ENCODE results near the gene SLC5A12.

SLC5A12 gene

GRCh38 chr11:26721948-26722475 is at the start of gene SLC5A12:
SLC5A12 (minus strand) TSS chr11:26722060; CDS start chr11:26721714, 346 bp downstream.
- no peak for TF ChIP-seq CTCF (IDR thresholded peaks at IDR 0.05; ENCODE audit: extremely low read depth, insufficient read depth, missing control alignments)
- in situ Hi-C loops (cut with MboI; ENCODE audit: low pct_unique_long_range_greater_than_20kb, low sequenced_read_pairs, unreplicated experiment): no loop called here
- no peak for DNase-seq (ENCODE audit: low spot score)

- no peak for TF ChIP-seq CTCF (IDR thresholded peaks at IDR 0.05; ENCODE audit: extremely low read depth, insufficient read depth, missing control alignments)
- no peak for DNase-seq (ENCODE audit: low spot score)
- in situ Hi-C loops (cut with MboI; ENCODE audit: low pct_unique_long_range_greater_than_20kb, low sequenced_read_pairs, unreplicated experiment): loop anchor here (25.0 kb wide), 2 partner anchors 393 to 718 kb away; no protein-coding TSS in a partner anchor
These were observed 47.2 kb upstream of the SLC5A12 start for GRCh38 chr11:26769027-26769426.

- no peak for DNase-seq (ENCODE audit: low spot score)
- TF ChIP-seq CTCF (IDR thresholded peaks at IDR 0.05; ENCODE audit: extremely low read depth, insufficient read depth, missing control alignments): no peak
- in situ Hi-C loops (cut with MboI; ENCODE audit: low pct_unique_long_range_greater_than_20kb, low sequenced_read_pairs, unreplicated experiment): loop anchor here (25.0 kb wide), 2 partner anchors 395 to 720 kb away; no protein-coding TSS in a partner anchor
These were observed 45.2 kb upstream of the SLC5A12 start for GRCh38 chr11:26767060-26767459.

- in situ Hi-C loops (cut with MboI; ENCODE audit: low pct_unique_long_range_greater_than_20kb, low sequenced_read_pairs, unreplicated experiment): loop anchor here (25.0 kb wide), 2 partner anchors 397 to 722 kb away; no protein-coding TSS in a partner anchor
- DNase-seq (ENCODE audit: low spot score): no peak
These were observed 43.5 kb upstream of the SLC5A12 start for GRCh38 chr11:26765323-26765722.

GRCh38 chr11:26764825-26765224 is 43.0 kb upstream of the SLC5A12 start:
- no peak for DNase-seq (ENCODE audit: low spot score)
- TF ChIP-seq CTCF (IDR thresholded peaks at IDR 0.05; ENCODE audit: extremely low read depth, insufficient read depth, missing control alignments): no peak
- in situ Hi-C loops (cut with MboI; ENCODE audit: low pct_unique_long_range_greater_than_20kb, low sequenced_read_pairs, unreplicated experiment): loop anchor here (25.0 kb wide), 2 partner anchors 397 to 722 kb away; no protein-coding TSS in a partner anchor

More at GRCh38 chr11:26765323-26765722, 43.5 kb upstream of the SLC5A12 start:
- no peak for TF ChIP-seq CTCF (IDR thresholded peaks at IDR 0.05; ENCODE audit: extremely low read depth, insufficient read depth, missing control alignments)

GRCh38 chr11:26764315-26764714 is 42.5 kb upstream of the SLC5A12 start:
- TF ChIP-seq CTCF (IDR thresholded peaks at IDR 0.05; ENCODE audit: extremely low read depth, insufficient read depth, missing control alignments): no peak
- no peak for DNase-seq (ENCODE audit: low spot score)
- in situ Hi-C loops (cut with MboI; ENCODE audit: low pct_unique_long_range_greater_than_20kb, low sequenced_read_pairs, unreplicated experiment): loop anchor here (25.0 kb wide), 2 partner anchors 398 to 723 kb away; no protein-coding TSS in a partner anchor
